Natural killer cell (primary cell): Measurements from ENCODE around the gene CYP4Z1. TPM values are rescaled to one million over a fixed set of nuclear protein-coding genes. Genes with fewer than 3 reads are reported as not detected.

ENCODE experiments used
- ATAC-seq, 3 donors: fragments of 150-1000 bp in 2 of 3; fragments of 200-7000 bp in 1 of 3; cut with Tn5 transposase; 1 replicate in 1 of 3; 2 replicates in 2 of 3; pipeline ENCODE4 v1.10.0; 2021; ENCODE audit warnings: mild to moderate bottlenecking in 2 of 3, moderate library complexity in 2 of 3
- DNase-seq, 2 donors: peaks; one replicate each; pipeline versions ENCODE4 v3.0.0 to v3.0.0-alpha.2; 2013 to 2021; ENCODE audit warnings: mixed read lengths in 1 of 2
- H3K27ac ChIP-seq: one replicate; pipeline ENCODE4 v1.5.1; 2013; ENCODE audit warnings: mild to moderate bottlenecking, low read length
- H3K27me3 ChIP-seq: one replicate; pipeline ENCODE4 v1.6.1; 2013; ENCODE audit warnings: low read length; ENCODE audit not compliant: control insufficient read depth, insufficient read depth
- H3K36me3 ChIP-seq: one replicate; pipeline ENCODE4 v1.6.1; 2013; ENCODE audit warnings: low read length; ENCODE audit not compliant: control insufficient read depth, insufficient read depth
- H3K4me1 ChIP-seq: one replicate; pipeline ENCODE4 v1.6.1; 2013; ENCODE audit warnings: low read length; ENCODE audit not compliant: control insufficient read depth, insufficient read depth
- H3K4me3 ChIP-seq: one replicate; pipeline ENCODE4 v1.5.1; 2013; ENCODE audit warnings: low read length
- H3K9me3 ChIP-seq: one replicate; pipeline ENCODE4 v1.6.1; 2013; ENCODE audit warnings: low read length; ENCODE audit not compliant: control insufficient read depth, insufficient read depth
- H3K27ac Mint-ChIP-seq, 2 donors: one replicate each; pipeline ENCODE4 v1.8.0; 2022; ENCODE audit warnings: mild to moderate bottlenecking in 2 of 2, mixed read lengths in 2 of 2, moderate library complexity in 1 of 2
- H3K27me3 Mint-ChIP-seq, 2 donors: one replicate each; pipeline ENCODE4 v1.8.0; 2022; ENCODE audit warnings: low read depth in 2 of 2, mixed read lengths in 2 of 2
- H3K36me3 Mint-ChIP-seq: one replicate; pipeline ENCODE4 v1.8.0; 2022; ENCODE audit warnings: mixed read lengths
- H3K4me1 Mint-ChIP-seq, 2 donors: one replicate each; pipeline ENCODE4 v1.8.0; 2022; ENCODE audit warnings: mixed read lengths in 2 of 2
- H3K4me3 Mint-ChIP-seq: one replicate; pipeline ENCODE4 v1.8.0; 2022; ENCODE audit warnings: mild to moderate bottlenecking, moderate library complexity, mixed read lengths
- H3K9me3 Mint-ChIP-seq, 2 donors: one replicate each; pipeline ENCODE4 v1.8.0; 2022; ENCODE audit warnings: mixed read lengths in 2 of 2
- WGBS: methylation state at CpG from one replicate; pipeline ENCODE4 v1.1.7; 2013; ENCODE audit warnings: missing lambda C conversion rate; ENCODE audit not compliant: insufficient coverage; 5-methylcytosine and 5-hydroxymethylcytosine counted together
- intact Hi-C: fragments of 100-400 bp; cut with micrococcal nuclease; formaldehyde crosslinking; loops from one replicate; pipeline ENCODE4 v1.14.2; 2022
- total RNA-seq, 4 donors: library from RNA; stranded (reverse); fragments of 120-200 nt in 1 of 4; gene quantifications; one replicate each; pipeline versions ENCODE4 v1.2.3 to v1.2.4, GENCODE V29; 2013 to 2022
- TF ChIP-seq, protein P1 (sequence below): fragments of 200-600 bp; IDR thresholded peaks from one replicate; pipeline ENCODE4 v1.8.0; 2022; ENCODE audit warnings: antibody characterized with exemption

The CYP4Z1 gene, protein sequence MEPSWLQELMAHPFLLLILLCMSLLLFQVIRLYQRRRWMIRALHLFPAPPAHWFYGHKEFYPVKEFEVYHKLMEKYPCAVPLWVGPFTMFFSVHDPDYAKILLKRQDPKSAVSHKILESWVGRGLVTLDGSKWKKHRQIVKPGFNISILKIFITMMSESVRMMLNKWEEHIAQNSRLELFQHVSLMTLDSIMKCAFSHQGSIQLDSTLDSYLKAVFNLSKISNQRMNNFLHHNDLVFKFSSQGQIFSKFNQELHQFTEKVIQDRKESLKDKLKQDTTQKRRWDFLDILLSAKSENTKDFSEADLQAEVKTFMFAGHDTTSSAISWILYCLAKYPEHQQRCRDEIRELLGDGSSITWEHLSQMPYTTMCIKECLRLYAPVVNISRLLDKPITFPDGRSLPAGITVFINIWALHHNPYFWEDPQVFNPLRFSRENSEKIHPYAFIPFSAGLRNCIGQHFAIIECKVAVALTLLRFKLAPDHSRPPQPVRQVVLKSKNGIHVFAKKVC
- total RNA-seq, result not detected
- total RNA-seq (2013), result not detected

DNA sequence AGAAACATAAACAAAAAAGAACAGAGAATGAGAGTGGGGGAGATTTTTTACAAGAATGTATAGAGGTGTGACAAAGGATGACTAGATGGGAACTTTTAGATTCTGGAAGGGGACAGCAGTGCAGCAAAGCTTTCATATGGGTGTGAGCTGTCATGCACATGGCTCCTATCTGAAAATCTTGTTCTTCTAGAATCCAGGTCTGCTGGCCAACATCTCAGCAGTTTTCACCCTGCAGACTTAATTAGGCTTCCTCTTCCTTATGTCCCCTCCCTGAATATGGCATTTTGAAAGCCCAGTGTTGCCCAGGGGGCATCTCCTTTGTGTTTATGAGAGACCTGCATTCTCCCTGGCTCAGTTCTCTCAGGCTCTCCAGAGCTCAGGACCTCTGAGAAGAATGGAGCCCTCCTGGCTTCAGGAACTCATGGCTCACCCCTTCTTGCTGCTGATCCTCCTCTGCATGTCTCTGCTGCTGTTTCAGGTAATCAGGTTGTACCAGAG lies at the start of gene CYP4Z1:
CYP4Z1 (plus strand) TSS at position 135 of the 498 bp plus-strand sequence; CDS start at position 395, 260 bp downstream.
- DNase-seq (no peak), ATAC-seq (no peak)
- H3K4me1 Mint-ChIP-seq, result no peaks in the 10 kb centered on the region
- peaks cover 2% of the 10 kb centered on the region for H3K27me3 ChIP-seq
- H3K27ac Mint-ChIP-seq, result no peak within 1 kb of the TSS
- TF ChIP-seq, protein P1, sequence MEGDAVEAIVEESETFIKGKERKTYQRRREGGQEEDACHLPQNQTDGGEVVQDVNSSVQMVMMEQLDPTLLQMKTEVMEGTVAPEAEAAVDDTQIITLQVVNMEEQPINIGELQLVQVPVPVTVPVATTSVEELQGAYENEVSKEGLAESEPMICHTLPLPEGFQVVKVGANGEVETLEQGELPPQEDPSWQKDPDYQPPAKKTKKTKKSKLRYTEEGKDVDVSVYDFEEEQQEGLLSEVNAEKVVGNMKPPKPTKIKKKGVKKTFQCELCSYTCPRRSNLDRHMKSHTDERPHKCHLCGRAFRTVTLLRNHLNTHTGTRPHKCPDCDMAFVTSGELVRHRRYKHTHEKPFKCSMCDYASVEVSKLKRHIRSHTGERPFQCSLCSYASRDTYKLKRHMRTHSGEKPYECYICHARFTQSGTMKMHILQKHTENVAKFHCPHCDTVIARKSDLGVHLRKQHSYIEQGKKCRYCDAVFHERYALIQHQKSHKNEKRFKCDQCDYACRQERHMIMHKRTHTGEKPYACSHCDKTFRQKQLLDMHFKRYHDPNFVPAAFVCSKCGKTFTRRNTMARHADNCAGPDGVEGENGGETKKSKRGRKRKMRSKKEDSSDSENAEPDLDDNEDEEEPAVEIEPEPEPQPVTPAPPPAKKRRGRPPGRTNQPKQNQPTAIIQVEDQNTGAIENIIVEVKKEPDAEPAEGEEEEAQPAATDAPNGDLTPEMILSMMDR, result no peak
- H3K4me3 Mint-ChIP-seq, result no peak within 1 kb of the TSS
- H3K36me3 ChIP-seq, result no peaks in the 10 kb centered on the region
- H3K4me3 ChIP-seq, result no peak within 1 kb of the TSS
- H3K4me1 ChIP-seq, result no peaks in the 10 kb centered on the region
- H3K36me3 Mint-ChIP-seq, result no peaks in the 10 kb centered on the region
- no peaks in the 10 kb centered on the region for H3K9me3 ChIP-seq
- intact Hi-C loops, result no loop called here
- H3K9me3 Mint-ChIP-seq, result no peaks in the 10 kb centered on the region
- H3K27ac ChIP-seq, result no peak within 1 kb of the TSS
- H3K27me3 Mint-ChIP-seq, result peaks cover 16 to 34% of the 10 kb centered on the region in 2 donors

DNA sequence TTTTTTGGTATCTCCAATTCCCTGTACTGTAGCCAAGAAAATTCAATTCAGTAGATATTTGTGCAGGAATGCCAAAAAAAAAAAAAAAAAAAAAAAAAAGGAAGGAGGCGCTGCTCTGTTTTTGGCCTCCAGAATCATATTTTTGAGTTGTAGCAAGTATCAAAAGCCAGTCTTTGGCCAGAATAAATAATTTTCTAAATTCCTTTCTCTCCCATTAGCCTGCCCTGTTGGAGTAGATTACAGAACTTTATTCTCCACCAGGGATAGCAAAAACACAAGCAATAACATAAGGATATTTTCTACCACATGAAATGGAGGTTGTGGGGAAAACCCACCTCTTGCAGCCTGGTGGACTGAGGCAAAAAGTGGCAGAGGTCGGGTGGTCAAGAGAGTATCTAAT lies 46.0 kb upstream of the CYP4Z1 start:
- no peaks in the 10 kb centered on the region for H3K9me3 Mint-ChIP-seq
- no peak overlapping the region for H3K27ac Mint-ChIP-seq
- WGBS, result 80% methylated on average over 1 of the region's 2 CpGs
- Histone ChIP-seq H3K36me3 (no peaks in the 10 kb centered on the region), H3K27ac (no peak overlapping the region), H3K4me3 (no peak overlapping the region), H3K4me1 (no peaks in the 10 kb centered on the region), H3K9me3 (no peaks in the 10 kb centered on the region), H3K27me3 (peaks cover 10% of the 10 kb centered on the region)
- DNase-seq (no peak), ATAC-seq (no peak)
- TF ChIP-seq, protein P1, result no peak
- no peaks in the 10 kb centered on the region for H3K4me1 Mint-ChIP-seq
- H3K27me3 Mint-ChIP-seq, result peaks cover 24 to 31% of the 10 kb centered on the region in 2 donors
- H3K36me3 Mint-ChIP-seq, result no peaks in the 10 kb centered on the region
- intact Hi-C loops, result no loop called here
- H3K4me3 Mint-ChIP-seq, result no peak overlapping the region

DNA sequence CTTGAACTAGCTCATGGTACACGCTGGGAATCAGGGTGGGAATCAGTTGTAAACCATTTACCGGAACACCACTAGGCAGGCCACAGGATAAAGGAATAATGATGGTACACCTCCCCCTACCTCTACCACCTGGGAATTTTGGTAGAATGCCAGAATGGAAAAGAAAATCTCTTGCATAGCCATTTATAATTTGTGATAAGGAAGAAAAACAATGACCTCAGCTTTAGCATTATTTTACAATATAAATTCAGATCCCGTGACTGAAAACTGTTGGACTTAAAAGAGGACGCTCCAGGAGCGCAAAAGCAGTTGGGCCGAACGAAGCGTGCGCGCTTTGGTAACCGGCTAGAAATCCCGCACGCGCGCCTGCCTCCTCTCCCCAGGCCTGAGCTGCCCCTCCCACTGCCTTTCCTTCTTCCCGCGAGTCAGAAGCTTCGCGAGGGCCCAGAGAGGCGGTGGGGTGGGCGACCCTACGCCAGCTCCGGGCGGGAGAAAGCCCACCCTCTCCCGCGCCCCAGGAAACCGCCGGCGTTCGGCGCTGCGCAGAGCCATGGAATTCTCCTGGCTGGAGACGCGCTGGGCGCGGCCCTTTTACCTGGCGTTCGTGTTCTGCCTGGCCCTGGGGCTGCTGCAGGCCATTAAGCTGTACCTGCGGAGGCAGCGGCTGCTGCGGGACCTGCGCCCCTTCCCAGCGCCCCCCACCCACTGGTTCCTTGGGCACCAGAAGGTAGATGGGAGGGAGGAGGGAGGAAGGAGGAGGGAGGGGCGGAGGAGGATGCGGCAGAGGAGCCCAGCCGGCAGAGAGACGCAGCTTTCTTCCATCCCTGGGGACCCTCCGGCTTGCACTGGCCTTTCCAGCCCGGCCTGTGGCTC lies 43.5 kb upstream of the CYP4Z1 start, which contains the start of gene CYP4X1:
CYP4X1 (plus strand) TSS at position 402 of the 873 bp plus-strand sequence; CDS start at position 551, 149 bp downstream.
- TF ChIP-seq, protein P1, result no peak
- H3K4me1 Mint-ChIP-seq, result no peaks in the 10 kb centered on the region
- no peak within 1 kb of the TSS for H3K27ac Mint-ChIP-seq
- intact Hi-C loops, result no loop called here
- H3K9me3 Mint-ChIP-seq, result no peaks in the 10 kb centered on the region
- Histone ChIP-seq H3K4me1 (no peaks in the 10 kb centered on the region), H3K4me3 (no peak within 1 kb of the TSS), H3K27ac (no peak within 1 kb of the TSS), H3K27me3 (peaks cover 12% of the 10 kb centered on the region), H3K9me3 (no peaks in the 10 kb centered on the region), H3K36me3 (no peaks in the 10 kb centered on the region)
- peaks cover 24 to 44% of the 10 kb centered on the region in 2 donors for H3K27me3 Mint-ChIP-seq
- WGBS, result 8% methylated on average over 46 of the region's 49 CpGs
- no peaks in the 10 kb centered on the region for H3K36me3 Mint-ChIP-seq
- ATAC-seq (no peak), DNase-seq (no peak)
- H3K4me3 Mint-ChIP-seq, result no peak within 1 kb of the TSS
